ENCODE results near the gene ACRV1. TPM values are rescaled to one million over a fixed set of nuclear protein-coding genes. Genes with fewer than 3 reads are reported as not detected.

Gene ACRV1
- polyA plus RNA-seq, 1 donor from 2014 or later = not detected

DNA sequence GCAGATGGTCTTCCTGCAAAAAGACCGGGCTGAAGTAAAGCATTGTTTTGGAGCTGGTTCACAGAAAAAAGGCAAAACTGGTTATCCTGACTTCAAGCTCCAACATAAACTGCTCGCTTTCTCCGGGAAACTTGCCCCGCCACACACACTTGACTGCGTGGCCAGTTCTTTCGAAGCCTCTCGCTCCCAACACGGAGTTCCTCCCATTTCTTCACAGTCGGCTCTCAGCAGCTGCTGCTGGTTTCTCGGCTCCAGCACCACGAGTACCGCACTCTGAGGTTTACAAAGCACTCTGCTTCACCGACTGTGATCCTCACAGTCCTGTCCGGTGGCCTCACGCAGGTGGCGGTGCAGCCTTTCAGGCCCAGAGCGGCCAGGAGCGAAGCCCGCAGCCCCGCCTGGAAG lies 55.4 kb downstream of the ACRV1 start:
- Mint-ChIP-seq H3K9me3 (no peaks in the 10 kb centered on the region), H3K36me3 (no peaks in the 10 kb centered on the region), H3K27ac (peak overlapping the region; percentile 93 to 100 (median 99)), H3K27me3 (peaks cover 2% of the 10 kb centered on the region), H3K4me1 (peaks cover 9 to 12% (median 10%) of the 10 kb centered on the region in 3 donors), H3K4me3 (peak overlapping the region; percentile 88 to 99 (median 96))

DNA sequence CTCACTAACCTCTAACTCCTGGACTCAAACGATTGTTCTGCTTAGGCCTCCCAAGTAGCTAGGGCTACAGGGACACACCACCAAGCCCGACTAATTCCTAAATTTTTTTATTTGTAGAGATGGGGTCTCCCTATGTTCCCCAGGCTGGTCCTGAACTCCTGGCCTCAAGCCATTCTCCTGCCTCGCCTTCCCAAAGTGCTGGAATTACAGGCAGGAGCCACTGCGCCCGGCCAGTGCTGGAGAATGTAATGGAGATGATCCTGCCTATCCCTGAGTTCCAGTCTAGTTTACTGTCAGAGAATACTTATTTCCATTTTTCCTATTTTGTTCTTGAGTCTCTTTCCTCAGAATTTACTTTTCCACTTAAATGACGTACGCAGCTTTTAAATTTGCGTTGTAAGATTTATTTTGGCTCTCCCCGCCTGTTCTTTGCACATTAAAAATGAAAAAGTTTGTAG lies 55.9 kb downstream of the ACRV1 start, which contains the start of gene CHEK1:
TSS of gene CHEK1 (plus strand) at position 408 of the 458 bp plus-strand sequence. CDS start 1,606 bp downstream, outside the sequence.
- Mint-ChIP-seq H3K27ac (peak within 1 kb of the TSS; percentile 93 to 100 (median 99)), H3K4me3 (peak within 1 kb of the TSS; percentile 88 to 99 (median 96)), H3K27me3 (peaks cover 2% of the 10 kb centered on the region), H3K4me1 (peaks cover 9 to 12% (median 10%) of the 10 kb centered on the region in 3 donors), H3K9me3 (no peaks in the 10 kb centered on the region), H3K36me3 (no peaks in the 10 kb centered on the region)

DNA sequence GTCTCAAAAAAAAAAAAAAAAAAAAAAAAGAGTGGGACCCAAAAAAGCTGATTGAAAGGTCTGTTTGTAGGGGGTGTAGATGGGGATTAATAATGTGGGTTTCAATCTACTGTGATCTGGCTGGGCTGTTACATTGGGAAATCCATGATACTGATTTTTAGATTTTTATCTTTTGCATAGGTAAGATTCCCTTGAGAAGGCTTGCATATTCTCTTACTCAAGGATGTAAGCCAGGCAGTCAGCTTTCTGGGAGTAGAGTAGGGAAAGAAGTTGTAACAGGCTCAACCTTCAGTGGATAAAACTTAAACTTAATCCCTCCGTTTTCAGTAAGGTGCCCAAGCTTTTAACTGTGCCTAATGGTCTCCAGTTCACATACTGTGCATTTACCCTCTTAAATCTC lies 57.6 kb downstream of the ACRV1 start:
- peaks cover 2% of the 10 kb centered on the region for H3K27me3 Mint-ChIP-seq
- no peaks in the 10 kb centered on the region for H3K36me3 Mint-ChIP-seq
- H3K27ac Mint-ChIP-seq = peak overlapping the region in 1 of 3 donors; percentile 27
- H3K4me1 Mint-ChIP-seq = peaks cover 9 to 12% (median 10%) of the 10 kb centered on the region in 3 donors
- H3K4me3 Mint-ChIP-seq = peak overlapping the region in 1 of 4 donors; percentile 95
- H3K9me3 Mint-ChIP-seq = no peaks in the 10 kb centered on the region

DNA sequence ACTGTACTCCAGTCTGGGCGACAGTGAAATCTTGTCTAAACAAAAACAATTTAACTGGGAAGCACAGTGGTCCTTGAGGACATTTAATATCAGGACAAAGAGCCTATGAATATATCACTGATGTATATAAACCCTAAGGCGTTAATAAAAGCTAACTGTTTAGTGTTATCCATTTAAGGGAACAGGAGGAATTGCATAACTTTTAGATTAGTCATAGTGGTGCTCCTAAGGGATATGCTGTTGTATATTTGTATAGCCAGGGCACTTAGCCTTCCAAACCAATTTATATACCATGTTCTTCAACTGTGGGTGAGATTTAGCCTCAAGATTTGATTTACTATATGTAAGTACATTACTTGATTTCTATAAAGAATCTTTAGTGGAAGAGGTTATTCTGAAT lies 58.7 kb downstream of the ACRV1 start:
- Mint-ChIP-seq H3K4me3 (peak overlapping the region in 1 of 4 donors; percentile 58), H3K27ac (no peak overlapping the region), H3K27me3 (peaks cover 2% of the 10 kb centered on the region), H3K9me3 (no peaks in the 10 kb centered on the region), H3K4me1 (peaks cover 9 to 12% (median 10%) of the 10 kb centered on the region in 3 donors), H3K36me3 (no peaks in the 10 kb centered on the region)

Other genes with a start within 250 kb of the ACRV1 start
- gene FEZ1, start 184.6 kb downstream of the ACRV1 start, polyA plus RNA-seq = 1.2 TPM
- 41.8 TPM for gene EI24, start 111.4 kb downstream of the ACRV1 start, polyA plus RNA-seq
- 57.7 TPM for gene STT3A, start 88.0 kb downstream of the ACRV1 start, polyA plus RNA-seq
- 2.8 TPM for gene CHEK1, start 55.7 kb downstream of the ACRV1 start, polyA plus RNA-seq
- not detected for gene PATE1, start 65.4 kb upstream of the ACRV1 start, polyA plus RNA-seq
- gene PATE2, start 98.0 kb upstream of the ACRV1 start, polyA plus RNA-seq = not detected
- gene PATE3, start 107.3 kb upstream of the ACRV1 start, polyA plus RNA-seq = not detected
- not detected for gene PATE4, start 152.5 kb upstream of the ACRV1 start, polyA plus RNA-seq
- gene HYLS1, start 206.8 kb upstream of the ACRV1 start, polyA plus RNA-seq = 12.5 TPM
- gene PUS3, start 222.4 kb upstream of the ACRV1 start, polyA plus RNA-seq = 10.0 TPM
- 0.08 TPM for gene DDX25, start 223.7 kb upstream of the ACRV1 start, polyA plus RNA-seq

All from IgD-negative memory B cell (primary cell).